Endodermal cell (in vitro differentiated cells): ENCODE results near the gene U2AF2. TPM values are rescaled to one million over a fixed set of nuclear protein-coding genes. Genes with fewer than 3 reads are reported as not detected.

Experiments used
- DNase-seq: peaks from one replicate; pipeline ENCODE4 v3.0.0-alpha.2; 2017
- H3K27ac ChIP-seq: 2 replicates; pipeline ENCODE4 v1.5.1; 2013; ENCODE audit warnings: mild to moderate bottlenecking, low read depth, low read length, moderate library complexity
- H3K27me3 ChIP-seq: 2 replicates; pipeline ENCODE4 v1.6.1; 2013; ENCODE audit warnings: mild to moderate bottlenecking, low read length, moderate library complexity; ENCODE audit not compliant: insufficient read depth, control insufficient read depth, poor library complexity, severe bottlenecking
- H3K36me3 ChIP-seq: 2 replicates; pipeline ENCODE4 v1.7.0; 2013; ENCODE audit warnings: mild to moderate bottlenecking, low read length, moderate library complexity; ENCODE audit not compliant: control insufficient read depth, insufficient read depth
- H3K4me1 ChIP-seq: one replicate; pipeline ENCODE4 v1.7.0; 2013; ENCODE audit warnings: low read length; ENCODE audit not compliant: control insufficient read depth, insufficient read depth
- H3K4me3 ChIP-seq: 2 replicates; pipeline ENCODE4 v1.5.1; 2013; ENCODE audit warnings: mild to moderate bottlenecking, low read length, moderate library complexity
- H3K9ac ChIP-seq: 2 replicates; pipeline ENCODE4 v1.6.1; 2013; ENCODE audit warnings: mild to moderate bottlenecking, low read length, moderate library complexity; ENCODE audit not compliant: poor library complexity, severe bottlenecking; ENCODE audit errors: extremely low read depth
- H3K9me3 ChIP-seq: 2 replicates; pipeline ENCODE4 v1.6.1; 2013; ENCODE audit warnings: mild to moderate bottlenecking, low read length, moderate library complexity; ENCODE audit not compliant: control insufficient read depth
- H3K27ac Mint-ChIP-seq: 2 replicates; pipeline ENCODE4 v1.8.0; 2020; ENCODE audit warnings: mixed read lengths
- H3K27me3 Mint-ChIP-seq: 2 replicates; pipeline ENCODE4 v1.8.0; 2021; ENCODE audit warnings: mild to moderate bottlenecking, mixed read lengths; ENCODE audit not compliant: insufficient read depth
- H3K36me3 Mint-ChIP-seq: 2 replicates; pipeline ENCODE4 v1.8.0; 2020; ENCODE audit warnings: low read depth, mixed read lengths
- H3K4me1 Mint-ChIP-seq: 2 replicates; pipeline ENCODE4 v1.8.0; 2020; ENCODE audit warnings: mixed read lengths
- H3K4me3 Mint-ChIP-seq: 2 replicates; pipeline ENCODE4 v1.8.0; 2020; ENCODE audit warnings: mild to moderate bottlenecking, moderate library complexity, mixed read lengths
- H3K9me3 Mint-ChIP-seq: 2 replicates; pipeline ENCODE4 v1.8.0; 2020; ENCODE audit warnings: mild to moderate bottlenecking, mixed read lengths
- WGBS, 2 experiments: methylation state at CpG; one replicate each; pipeline versions ENCODE4 v1.1.5 to v1.1.7; 2013; ENCODE audit warnings: missing lambda C conversion rate in 2 of 2, mixed read lengths in 1 of 2; ENCODE audit not compliant: insufficient coverage in 1 of 2, insufficient read length in 1 of 2; 5-methylcytosine and 5-hydroxymethylcytosine counted together
- total RNA-seq, 2 donors: library from RNA; stranded (reverse); fragmentation: NEBNext Ultra II Directional in 1 of 2; extraction: Animal tissue kit (Norgen Biotek cat#: 25700) in 1 of 2; gene quantifications; 2 replicates in 1 of 2; 3 replicates in 1 of 2; pipeline ENCODE4 v1.2.1, GENCODE V29; 2021
- TF ChIP-seq, protein P1 (sequence below): fragments of 200-600 bp; sonication (generic); conservative IDR thresholded peaks from 2 replicates; pipeline ENCODE4 v1.5.0; 2021; ENCODE audit warnings: antibody characterized with exemption, mild to moderate bottlenecking

The U2AF2 gene
- total RNA-seq, 2 donors from 2014 or later, result 264 to 293 TPM

DNA sequence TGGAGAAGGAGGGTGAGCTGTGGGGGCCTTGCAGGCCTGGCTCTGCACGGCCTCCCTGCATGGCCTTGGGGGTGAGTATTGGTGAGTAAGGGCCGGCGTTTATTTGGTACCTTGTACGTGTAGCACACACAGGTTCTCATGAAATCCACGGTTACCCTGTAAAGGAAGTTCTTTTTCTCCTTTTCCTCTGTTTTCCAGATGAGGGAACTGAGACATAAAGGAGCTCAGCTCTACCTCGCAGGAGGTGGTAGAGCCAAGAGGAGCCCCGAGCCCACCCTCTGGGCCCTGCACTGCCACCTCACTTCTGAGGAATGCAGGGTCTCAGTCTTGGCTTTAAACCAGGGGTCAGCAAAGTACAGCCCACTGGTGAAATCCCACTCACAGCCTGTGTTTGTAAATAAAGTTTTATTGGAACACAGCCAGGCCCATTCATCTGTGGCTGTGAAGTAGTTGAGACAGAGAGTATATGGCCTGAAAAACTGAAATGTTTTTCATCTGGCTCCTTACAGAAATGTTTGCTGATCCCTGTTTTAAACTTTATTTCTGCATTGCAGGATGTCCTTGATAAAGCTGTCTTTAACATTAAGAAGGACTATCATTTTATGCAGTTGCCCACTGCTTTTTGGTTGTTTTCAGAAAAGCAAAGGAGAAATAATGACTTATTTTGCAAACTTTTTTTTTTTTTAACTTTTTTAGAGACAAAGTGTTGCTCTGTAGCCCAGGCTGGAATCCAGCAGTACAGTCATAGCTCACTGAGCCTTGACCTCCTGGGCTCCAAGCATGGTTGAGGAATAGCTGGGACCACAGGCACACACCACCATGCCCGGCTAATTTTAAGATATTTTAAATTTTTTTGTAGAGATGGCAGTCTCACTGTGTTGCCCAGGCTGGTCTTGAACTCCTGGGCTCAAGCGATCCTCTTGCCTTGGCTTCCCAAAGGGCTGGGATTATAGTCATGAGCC lies 26.6 kb downstream of the U2AF2 start:
- Histone ChIP-seq H3K27ac (no peak overlapping the region), H3K36me3 (peaks cover 55% of the 10 kb centered on the region), H3K9ac (no peak overlapping the region), H3K4me1 (peaks cover 15% of the 10 kb centered on the region), H3K27me3 (no peaks in the 10 kb centered on the region), H3K4me3 (no peak overlapping the region), H3K9me3 (no peaks in the 10 kb centered on the region)
- no peak overlapping the region for H3K27ac Mint-ChIP-seq
- TF ChIP-seq, protein P1, sequence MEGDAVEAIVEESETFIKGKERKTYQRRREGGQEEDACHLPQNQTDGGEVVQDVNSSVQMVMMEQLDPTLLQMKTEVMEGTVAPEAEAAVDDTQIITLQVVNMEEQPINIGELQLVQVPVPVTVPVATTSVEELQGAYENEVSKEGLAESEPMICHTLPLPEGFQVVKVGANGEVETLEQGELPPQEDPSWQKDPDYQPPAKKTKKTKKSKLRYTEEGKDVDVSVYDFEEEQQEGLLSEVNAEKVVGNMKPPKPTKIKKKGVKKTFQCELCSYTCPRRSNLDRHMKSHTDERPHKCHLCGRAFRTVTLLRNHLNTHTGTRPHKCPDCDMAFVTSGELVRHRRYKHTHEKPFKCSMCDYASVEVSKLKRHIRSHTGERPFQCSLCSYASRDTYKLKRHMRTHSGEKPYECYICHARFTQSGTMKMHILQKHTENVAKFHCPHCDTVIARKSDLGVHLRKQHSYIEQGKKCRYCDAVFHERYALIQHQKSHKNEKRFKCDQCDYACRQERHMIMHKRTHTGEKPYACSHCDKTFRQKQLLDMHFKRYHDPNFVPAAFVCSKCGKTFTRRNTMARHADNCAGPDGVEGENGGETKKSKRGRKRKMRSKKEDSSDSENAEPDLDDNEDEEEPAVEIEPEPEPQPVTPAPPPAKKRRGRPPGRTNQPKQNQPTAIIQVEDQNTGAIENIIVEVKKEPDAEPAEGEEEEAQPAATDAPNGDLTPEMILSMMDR, result no peak
- no peak for DNase-seq
- H3K9me3 Mint-ChIP-seq, result no peaks in the 10 kb centered on the region
- peaks cover 58% of the 10 kb centered on the region for H3K36me3 Mint-ChIP-seq
- no peaks in the 10 kb centered on the region for H3K27me3 Mint-ChIP-seq
- no peak overlapping the region for H3K4me3 Mint-ChIP-seq
- peaks cover 29% of the 10 kb centered on the region for H3K4me1 Mint-ChIP-seq
- 91 to 94% methylated on average over 5 to 9 of the region's 9 CpGs for WGBS, 2 experiments

DNA sequence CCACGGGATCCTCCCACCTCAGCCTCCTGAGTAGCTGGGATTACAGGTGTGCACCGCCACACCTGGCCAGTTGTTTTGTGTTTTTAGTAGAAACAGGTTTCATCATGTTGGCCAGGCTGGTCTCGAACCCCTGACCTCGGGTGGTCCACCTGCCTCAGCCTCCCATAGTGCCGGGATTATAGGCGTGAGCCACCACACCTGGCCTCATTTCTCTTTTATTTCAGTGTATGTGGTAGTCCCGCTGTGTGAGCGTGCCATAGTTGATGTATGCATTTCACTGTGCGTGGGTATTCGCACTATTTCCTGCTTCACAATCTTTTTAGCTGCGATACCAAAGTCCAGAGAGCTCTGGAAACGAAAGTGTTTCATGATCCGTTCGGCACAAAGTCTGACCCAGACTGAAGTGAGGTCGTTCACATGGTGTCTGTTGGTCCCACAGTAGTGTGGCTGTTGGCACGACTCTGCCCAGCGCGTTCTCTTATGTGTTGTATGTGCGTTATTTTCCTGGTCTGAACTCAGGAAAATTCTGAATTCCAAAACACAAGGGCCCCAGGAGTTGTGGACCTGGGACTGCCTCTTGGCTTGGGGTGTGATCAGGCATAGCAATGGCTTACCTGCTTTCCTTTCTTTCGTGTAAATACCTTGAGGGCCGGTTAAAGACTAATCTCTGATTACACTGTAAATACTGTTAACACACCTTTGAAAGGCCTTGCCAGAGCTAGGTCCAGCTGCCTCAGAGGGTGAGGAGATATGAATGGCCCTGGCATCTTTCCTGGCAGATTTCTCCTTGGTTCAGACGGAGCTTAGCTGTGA lies 28.8 kb downstream of the U2AF2 start:
- Histone ChIP-seq H3K9me3 (no peaks in the 10 kb centered on the region), H3K9ac (no peak overlapping the region), H3K4me3 (peak overlapping the region; percentile 1), H3K4me1 (peaks cover 12% of the 10 kb centered on the region), H3K36me3 (peaks cover 57% of the 10 kb centered on the region), H3K27me3 (no peaks in the 10 kb centered on the region), H3K27ac (no peak overlapping the region)
- peaks cover 13% of the 10 kb centered on the region for H3K4me1 Mint-ChIP-seq
- 91 to 97% methylated on average over 21 to 22 of the region's 22 CpGs for WGBS, 2 experiments
- peak overlapping the region; percentile 34 for H3K4me3 Mint-ChIP-seq
- H3K27ac Mint-ChIP-seq, result peak overlapping the region; percentile 96
- H3K27me3 Mint-ChIP-seq, result no peaks in the 10 kb centered on the region
- H3K9me3 Mint-ChIP-seq, result no peaks in the 10 kb centered on the region
- DNase-seq, result no peak
- peaks cover 50% of the 10 kb centered on the region for H3K36me3 Mint-ChIP-seq
- TF ChIP-seq, protein P1, result no peak

GRCh38 chr19:55684946-55685681 lies 30.3 kb downstream of the U2AF2 start:
- Mint-ChIP-seq H3K9me3 (no peaks in the 10 kb centered on the region), H3K4me1 (peaks cover 13% of the 10 kb centered on the region), H3K27me3 (no peaks in the 10 kb centered on the region), H3K27ac (no peak overlapping the region), H3K4me3 (no peak overlapping the region), H3K36me3 (peaks cover 44% of the 10 kb centered on the region)
- DNase-seq, result no peak
- Histone ChIP-seq H3K27me3 (no peaks in the 10 kb centered on the region), H3K4me1 (peaks cover 12% of the 10 kb centered on the region), H3K27ac (no peak overlapping the region), H3K4me3 (no peak overlapping the region), H3K9me3 (no peaks in the 10 kb centered on the region), H3K36me3 (peaks cover 48% of the 10 kb centered on the region), H3K9ac (no peak overlapping the region)
- TF ChIP-seq, protein P1, result no peak
- 96% methylated on average over 56 to 60 of the region's 60 CpGs for WGBS, 2 experiments
